Measurements from ENCODE around the gene KTI12. TPM values are rescaled to one million over a fixed set of nuclear protein-coding genes. Genes with fewer than 3 reads are reported as not detected.
"Not testable (repeated sequence)": the region's sequence is repeated elsewhere in the genome, so short reads cannot be mapped to it uniquely, and the experiment has no call there.

KTI12 gene
- total RNA-seq, 2 donors from 2014 or later, result 17.6 to 27.8 TPM

DNA sequence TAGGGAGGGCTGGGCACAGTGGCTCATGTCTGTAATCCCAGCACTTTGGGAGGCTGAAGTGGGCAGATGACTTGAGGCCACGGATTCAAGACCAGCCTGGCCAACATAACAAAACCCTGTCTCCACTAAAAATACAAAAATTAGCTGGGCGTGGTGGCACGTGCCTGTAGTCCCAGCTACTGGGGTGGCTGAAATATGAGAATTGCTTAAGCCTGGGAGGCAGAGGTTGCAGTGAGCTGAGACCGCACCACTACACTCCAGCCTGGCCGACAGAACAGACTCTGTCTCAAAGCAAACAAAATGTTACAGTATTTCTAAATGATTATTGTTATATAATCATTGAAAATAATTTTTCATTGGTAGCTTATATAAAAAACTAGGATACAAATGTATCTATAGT, 4.8 kb downstream of the KTI12 start:
- not testable (repeated sequence) for H3K36me3 Mint-ChIP-seq; H3K27me3 Mint-ChIP-seq; H3K27ac Mint-ChIP-seq; H3K9me3 Mint-ChIP-seq; ATAC-seq; H3K4me3 Mint-ChIP-seq; DNase-seq (ENCODE audit: low spot score)
- H3K4me1 Mint-ChIP-seq (ENCODE audit: low read depth in 2 of 2), result peaks cover 16 to 28% of the 10 kb centered on the region in 2 donors

DNA sequence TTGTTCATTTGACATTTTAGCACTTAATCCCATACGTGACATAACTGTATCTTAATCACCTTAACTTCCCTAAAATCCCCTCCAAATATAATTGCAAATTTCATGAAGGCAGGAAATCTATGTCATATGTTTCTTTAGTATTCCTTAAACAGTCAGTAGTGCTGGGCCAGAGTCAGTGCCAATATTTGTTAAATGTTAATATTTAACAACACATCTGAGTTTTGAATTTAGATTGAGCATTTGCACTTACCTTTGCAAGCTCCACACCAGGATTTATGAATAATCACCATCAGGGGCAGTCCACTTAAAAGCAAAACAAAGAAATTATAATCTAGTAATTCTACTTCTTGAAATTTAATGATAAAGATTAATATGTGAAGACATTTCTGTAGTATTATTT, 5.3 kb downstream of the KTI12 start:
- no peak for ATAC-seq
- no peaks in the 10 kb centered on the region for H3K9me3 Mint-ChIP-seq
- H3K27ac Mint-ChIP-seq, result no peak overlapping the region
- H3K27me3 Mint-ChIP-seq, result no peaks in the 10 kb centered on the region
- H3K4me1 Mint-ChIP-seq (ENCODE audit: low read depth in 2 of 2), result peaks cover 16 to 26% of the 10 kb centered on the region in 2 donors
- peaks cover 8% of the 10 kb centered on the region for H3K36me3 Mint-ChIP-seq
- no peak for DNase-seq (ENCODE audit: low spot score)
- no peak overlapping the region for H3K4me3 Mint-ChIP-seq

DNA sequence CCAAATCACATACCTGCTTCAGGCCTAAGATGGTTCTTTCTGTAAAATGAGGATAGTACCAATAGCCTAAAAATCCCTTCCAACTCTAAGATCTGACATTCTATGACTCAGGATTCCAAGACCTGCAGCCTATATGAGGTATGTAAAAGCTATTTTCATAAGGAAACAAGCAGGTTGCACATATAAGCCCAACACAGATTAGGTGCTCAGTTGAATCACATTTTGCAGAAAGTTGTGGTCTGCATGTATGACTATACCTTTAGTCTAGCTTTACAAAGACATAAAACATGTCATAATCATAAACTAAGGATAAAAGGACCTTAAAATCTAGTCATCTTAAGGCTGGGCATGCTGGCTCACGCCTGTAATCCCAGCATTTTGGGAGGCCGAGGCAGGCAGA, 7.3 kb downstream of the KTI12 start:
- Mint-ChIP-seq H3K27me3 (no peaks in the 10 kb centered on the region), H3K27ac (no peak overlapping the region), H3K9me3 (no peaks in the 10 kb centered on the region), H3K36me3 (peaks cover 11% of the 10 kb centered on the region), H3K4me3 (no peak overlapping the region), H3K4me1 (ENCODE audit: low read depth in 2 of 2) (peaks cover 6 to 11% of the 10 kb centered on the region in 2 donors)
- no peak for ATAC-seq
- no peak for DNase-seq (ENCODE audit: low spot score)

DNA sequence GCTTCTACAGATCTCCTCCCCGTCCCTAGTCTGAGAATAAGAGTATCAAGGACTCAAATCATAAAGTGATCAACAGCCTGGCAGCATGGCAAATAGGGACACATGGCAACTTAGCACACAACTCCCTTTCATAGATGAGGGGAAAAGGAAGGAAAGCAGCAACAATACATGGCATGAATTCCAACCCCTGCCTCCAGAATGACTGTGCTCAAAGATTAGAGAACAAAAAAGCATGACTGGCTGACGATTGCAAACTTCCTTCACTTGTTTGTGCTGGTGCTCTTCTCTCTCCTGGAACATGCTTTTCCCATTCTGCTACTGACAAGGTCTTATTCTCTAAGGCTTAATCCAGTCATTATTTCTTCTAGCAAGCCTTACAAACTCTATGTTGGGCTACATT, 11.5 kb downstream of the KTI12 start:
- no peaks in the 10 kb centered on the region for H3K27me3 Mint-ChIP-seq
- H3K4me1 Mint-ChIP-seq (ENCODE audit: low read depth in 2 of 2), result no peaks in the 10 kb centered on the region
- H3K36me3 Mint-ChIP-seq, result peaks cover 9% of the 10 kb centered on the region
- DNase-seq (ENCODE audit: low spot score) (no peak), ATAC-seq (no peak)
- H3K4me3 Mint-ChIP-seq, result no peak overlapping the region
- no peaks in the 10 kb centered on the region for H3K9me3 Mint-ChIP-seq
- no peak overlapping the region for H3K27ac Mint-ChIP-seq

DNA sequence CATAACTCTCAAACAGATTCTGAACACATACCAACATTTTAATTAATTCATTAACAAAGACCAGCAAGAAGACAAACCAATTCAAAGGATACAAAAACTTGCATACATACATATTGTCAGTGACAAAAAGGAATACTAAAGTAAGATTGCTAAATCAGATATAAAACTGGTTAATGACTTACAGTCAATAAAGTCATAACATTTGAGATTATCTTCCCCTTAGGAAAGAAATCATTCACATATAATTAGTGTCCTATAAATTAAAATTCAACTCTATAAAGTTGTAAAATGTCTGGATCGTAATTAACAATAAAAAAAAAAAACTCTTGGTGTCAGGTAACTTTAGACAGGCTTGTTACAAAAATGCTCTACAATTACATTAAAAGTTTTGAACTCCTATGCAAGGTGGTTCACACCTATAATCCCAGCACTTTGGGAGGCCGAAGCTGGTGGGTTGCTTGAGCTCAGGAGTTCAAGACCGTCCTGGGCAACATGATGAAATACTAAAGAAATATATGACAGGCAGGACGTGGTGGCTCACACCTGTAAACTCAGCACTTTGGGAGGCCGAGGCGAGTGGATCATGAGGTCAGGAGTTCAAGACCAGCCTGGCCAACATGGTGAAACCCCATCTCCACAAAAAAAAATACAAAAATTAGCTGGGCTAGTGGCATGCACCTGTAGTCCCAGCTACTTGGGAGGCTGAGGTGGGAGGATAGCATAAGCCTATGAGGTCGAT, 25.4 kb downstream of the KTI12 start:
- Mint-ChIP-seq H3K9me3 (no peaks in the 10 kb centered on the region), H3K27me3 (peaks cover 12 to 13% of the 10 kb centered on the region in 2 donors), H3K36me3 (no peaks in the 10 kb centered on the region), H3K4me3 (no peak overlapping the region), H3K27ac (no peak overlapping the region), H3K4me1 (ENCODE audit: low read depth in 2 of 2) (no peaks in the 10 kb centered on the region)
- ATAC-seq (no peak), DNase-seq (ENCODE audit: low spot score) (no peak)

DNA sequence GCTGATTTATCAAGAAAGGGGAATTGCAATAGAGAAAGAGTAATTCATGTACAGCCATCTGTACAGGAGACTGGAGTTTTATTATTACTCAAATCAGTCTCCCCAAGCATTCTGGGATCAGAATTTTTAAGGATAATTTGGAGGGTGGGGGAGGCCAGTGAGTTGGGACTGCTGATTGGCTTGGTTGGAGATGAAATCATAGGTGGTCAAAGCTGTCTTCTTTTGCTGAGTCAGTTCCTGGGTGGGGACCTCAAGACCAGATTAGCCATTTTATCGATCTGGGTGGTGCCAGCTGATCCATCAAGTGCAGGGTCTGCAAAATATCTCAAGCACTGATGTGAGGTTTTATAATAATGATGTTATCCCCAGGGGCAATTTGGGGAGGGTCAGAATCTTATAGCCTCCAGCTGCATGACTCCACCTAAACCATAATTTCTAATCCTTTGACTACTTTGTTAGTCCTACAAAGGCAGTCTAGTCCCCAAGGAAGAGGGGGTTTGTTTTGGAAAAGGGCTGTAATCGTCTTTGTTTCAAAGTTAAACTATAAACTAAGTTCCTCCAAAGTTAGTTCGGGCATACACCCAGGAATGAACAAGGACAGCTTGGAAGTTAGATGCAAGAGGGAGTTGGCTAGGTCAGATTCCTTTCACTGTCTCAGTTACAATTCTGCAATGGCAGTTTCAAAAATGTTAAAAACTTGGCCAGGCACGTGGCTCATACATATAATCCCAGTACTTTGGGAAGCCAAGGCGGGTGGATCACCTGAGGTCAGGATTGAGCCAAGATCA, 26.2 kb downstream of the KTI12 start:
- Mint-ChIP-seq H3K27ac (no peak overlapping the region), H3K4me3 (no peak overlapping the region), H3K27me3 (peaks cover 13 to 15% of the 10 kb centered on the region in 2 donors), H3K9me3 (no peaks in the 10 kb centered on the region), H3K4me1 (ENCODE audit: low read depth in 2 of 2) (no peaks in the 10 kb centered on the region), H3K36me3 (no peaks in the 10 kb centered on the region)
- no peak for ATAC-seq
- DNase-seq (ENCODE audit: low spot score), result no peak

DNA sequence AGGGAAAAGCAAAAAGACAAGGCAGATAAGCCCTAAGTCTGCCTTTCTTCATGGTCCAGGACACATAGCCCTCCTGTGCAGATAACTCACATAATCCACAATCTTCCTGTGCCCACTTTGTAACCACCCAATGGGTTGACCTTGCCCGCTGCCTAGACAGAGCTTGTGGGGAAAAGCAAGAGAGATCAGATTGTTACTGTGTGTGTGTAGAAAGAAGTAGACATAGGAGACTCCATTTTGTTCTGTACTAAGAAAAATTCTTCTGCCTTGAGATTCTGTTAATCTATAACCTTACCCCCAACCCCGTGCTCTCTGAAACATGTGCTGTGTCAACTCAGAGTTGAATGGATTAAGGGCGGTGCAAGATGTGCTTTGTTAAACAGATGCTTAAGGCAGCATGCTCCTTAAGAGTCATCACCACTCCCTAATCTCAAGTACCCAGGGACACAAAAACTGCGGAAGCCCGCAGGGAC, 27.5 kb downstream of the KTI12 start:
- H3K27me3 Mint-ChIP-seq, result peaks cover 13 to 15% of the 10 kb centered on the region in 2 donors
- not testable (repeated sequence) for DNase-seq (ENCODE audit: low spot score); H3K36me3 Mint-ChIP-seq; H3K4me3 Mint-ChIP-seq; H3K9me3 Mint-ChIP-seq; H3K27ac Mint-ChIP-seq; ATAC-seq; H3K4me1 Mint-ChIP-seq (ENCODE audit: low read depth in 2 of 2)

DNA sequence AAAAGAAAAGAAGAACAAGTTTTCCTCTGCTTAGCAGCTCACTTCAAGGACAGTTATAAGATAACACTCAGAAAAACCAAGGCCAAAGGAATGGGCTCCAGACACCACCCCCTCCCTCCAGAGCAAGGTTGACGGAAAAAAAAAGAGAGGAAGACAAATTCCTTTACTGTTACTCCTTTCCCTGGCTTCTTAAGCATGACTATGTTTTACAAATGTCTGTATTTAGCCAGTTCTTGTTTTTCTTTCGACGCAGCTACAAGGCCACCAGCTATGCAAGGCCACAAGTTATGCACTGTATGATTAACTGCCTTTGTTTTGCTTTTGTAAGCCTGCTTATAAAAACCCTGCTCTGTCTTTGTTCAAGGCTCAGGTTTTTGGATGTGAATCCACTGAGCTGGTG, 28.1 kb downstream of the KTI12 start:
- not testable (repeated sequence) for ATAC-seq; H3K4me3 Mint-ChIP-seq; DNase-seq (ENCODE audit: low spot score); H3K27ac Mint-ChIP-seq; H3K9me3 Mint-ChIP-seq; H3K4me1 Mint-ChIP-seq (ENCODE audit: low read depth in 2 of 2); H3K36me3 Mint-ChIP-seq
- H3K27me3 Mint-ChIP-seq, result peaks cover 13 to 16% of the 10 kb centered on the region in 2 donors

DNA sequence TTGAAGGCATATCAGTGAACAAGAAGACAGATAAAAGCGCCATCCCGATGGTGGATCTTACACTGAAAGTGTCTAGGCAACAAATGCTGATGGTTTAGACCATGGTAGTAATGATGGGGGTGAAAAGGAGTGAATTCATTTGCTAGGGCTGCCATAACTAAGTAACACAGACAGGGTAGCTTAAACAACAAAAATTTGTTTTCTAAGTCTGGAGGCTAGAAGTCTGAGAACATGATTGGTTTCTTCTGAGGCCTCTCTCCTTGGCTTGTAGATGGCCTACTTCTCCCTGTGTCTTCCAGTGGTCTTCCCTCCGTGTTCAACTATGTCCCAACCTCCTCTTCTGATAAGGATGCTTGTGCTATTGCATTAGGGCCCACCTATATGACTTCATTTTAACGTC, 29.7 kb downstream of the KTI12 start:
- DNase-seq (ENCODE audit: low spot score), result no peak
- no peaks in the 10 kb centered on the region for H3K4me1 Mint-ChIP-seq (ENCODE audit: low read depth in 2 of 2)
- ATAC-seq, result no peak

DNA sequence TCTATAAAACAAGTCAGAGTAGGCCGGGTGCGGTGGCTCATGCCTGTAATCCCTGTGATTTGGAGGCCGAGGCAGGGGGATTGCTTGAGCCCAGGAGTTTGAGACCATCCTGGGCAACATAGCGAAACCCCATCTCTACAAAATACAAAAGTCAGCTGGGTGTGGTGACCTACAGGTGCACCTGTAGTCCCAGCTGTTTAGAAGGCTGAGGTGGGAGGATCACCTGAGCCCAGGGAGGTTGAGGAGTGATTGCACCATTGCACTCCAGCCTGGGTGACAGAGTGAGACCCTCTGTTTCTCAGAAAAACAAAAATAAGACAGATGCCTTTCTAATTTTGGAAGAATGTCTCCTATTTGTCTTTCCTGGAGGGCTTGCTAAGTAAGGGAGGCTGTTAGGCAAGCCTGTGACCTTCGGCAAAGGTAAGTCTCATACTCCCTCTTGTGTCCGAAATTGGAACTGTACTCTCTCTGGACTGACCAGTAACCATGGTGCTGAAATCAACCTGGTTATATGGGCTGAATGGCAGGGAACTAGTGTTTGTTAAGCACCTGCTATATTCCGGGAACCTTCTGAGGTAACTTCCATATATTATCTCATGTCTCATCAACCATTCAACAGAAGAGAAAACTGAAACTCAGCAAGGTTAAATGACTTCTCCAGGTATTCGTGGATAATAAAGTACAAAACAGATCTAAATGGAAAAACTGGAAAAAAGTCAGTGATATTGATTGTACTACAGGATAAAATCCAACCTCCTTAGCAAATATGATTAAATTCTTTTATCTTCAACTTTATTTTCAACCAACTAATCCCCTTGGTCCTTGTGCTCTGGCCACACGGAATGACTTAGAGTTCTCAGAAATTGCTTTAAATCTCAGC, 31.3 kb downstream of the KTI12 start:
- H3K36me3 Mint-ChIP-seq, result no peaks in the 10 kb centered on the region
- DNase-seq (ENCODE audit: low spot score), result peak; percentile 67
- no peak overlapping the region for H3K4me3 Mint-ChIP-seq
- H3K9me3 Mint-ChIP-seq, result no peaks in the 10 kb centered on the region
- peaks cover 20 to 26% of the 10 kb centered on the region in 2 donors for H3K27me3 Mint-ChIP-seq
- no peak overlapping the region for H3K27ac Mint-ChIP-seq
- no peaks in the 10 kb centered on the region for H3K4me1 Mint-ChIP-seq (ENCODE audit: low read depth in 2 of 2)
- peak; percentile 83 to 86 for ATAC-seq

More for the DNA sequence above, 29.7 kb downstream of the KTI12 start:
- Mint-ChIP-seq H3K27ac (no peak overlapping the region), H3K27me3 (peaks cover 16 to 19% of the 10 kb centered on the region in 2 donors), H3K9me3 (no peaks in the 10 kb centered on the region), H3K36me3 (no peaks in the 10 kb centered on the region), H3K4me3 (no peak overlapping the region)

DNA sequence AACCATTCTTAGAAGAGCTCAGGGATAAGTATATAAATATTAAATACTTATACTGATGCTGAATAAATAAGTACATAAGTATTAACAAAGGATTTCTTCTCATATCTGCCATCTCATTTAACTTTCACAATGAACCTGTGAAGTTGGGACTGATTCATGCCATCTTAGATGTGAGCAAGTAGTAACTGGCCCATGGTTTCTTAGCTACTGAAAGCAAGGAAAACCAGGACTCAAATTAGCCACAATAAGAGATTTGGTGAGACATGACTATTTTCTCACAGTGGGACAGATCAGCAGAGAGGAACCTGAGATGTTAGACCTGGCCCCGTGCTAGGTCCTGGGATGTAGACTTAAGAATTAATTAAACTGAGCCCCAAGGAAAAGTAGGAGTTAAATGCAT, 34.9 kb downstream of the KTI12 start:
- ATAC-seq (no peak), DNase-seq (ENCODE audit: low spot score) (no peak)
- Mint-ChIP-seq H3K4me1 (ENCODE audit: low read depth in 2 of 2) (no peaks in the 10 kb centered on the region), H3K4me3 (no peak overlapping the region), H3K9me3 (no peaks in the 10 kb centered on the region), H3K27ac (no peak overlapping the region), H3K27me3 (peaks cover 23 to 29% of the 10 kb centered on the region in 2 donors), H3K36me3 (no peaks in the 10 kb centered on the region)

DNA sequence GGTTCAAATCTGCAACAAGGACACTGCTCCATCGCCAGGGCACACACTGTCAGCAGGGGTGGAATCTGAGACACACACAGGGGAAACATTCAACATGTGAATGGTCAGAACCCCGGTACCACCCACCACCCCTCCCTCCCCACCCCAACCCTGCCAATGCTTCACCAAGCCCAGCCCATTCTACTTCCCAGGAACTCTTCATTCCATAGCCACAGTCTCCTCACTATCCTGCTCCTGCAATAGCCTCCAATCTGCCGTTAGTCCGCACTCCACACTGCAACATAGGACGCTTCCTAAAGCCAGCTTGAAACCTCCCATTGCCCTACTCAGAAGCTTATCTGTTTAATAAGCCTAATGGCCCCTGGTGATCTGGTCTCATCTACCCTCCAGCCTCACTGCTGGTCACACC, 35.6 kb downstream of the KTI12 start:
- ATAC-seq (no peak), DNase-seq (ENCODE audit: low spot score) (no peak)
- Mint-ChIP-seq H3K4me3 (no peak overlapping the region), H3K36me3 (no peaks in the 10 kb centered on the region), H3K27ac (no peak overlapping the region), H3K27me3 (peaks cover 26 to 33% of the 10 kb centered on the region in 2 donors), H3K9me3 (no peaks in the 10 kb centered on the region), H3K4me1 (ENCODE audit: low read depth in 2 of 2) (no peaks in the 10 kb centered on the region)

DNA sequence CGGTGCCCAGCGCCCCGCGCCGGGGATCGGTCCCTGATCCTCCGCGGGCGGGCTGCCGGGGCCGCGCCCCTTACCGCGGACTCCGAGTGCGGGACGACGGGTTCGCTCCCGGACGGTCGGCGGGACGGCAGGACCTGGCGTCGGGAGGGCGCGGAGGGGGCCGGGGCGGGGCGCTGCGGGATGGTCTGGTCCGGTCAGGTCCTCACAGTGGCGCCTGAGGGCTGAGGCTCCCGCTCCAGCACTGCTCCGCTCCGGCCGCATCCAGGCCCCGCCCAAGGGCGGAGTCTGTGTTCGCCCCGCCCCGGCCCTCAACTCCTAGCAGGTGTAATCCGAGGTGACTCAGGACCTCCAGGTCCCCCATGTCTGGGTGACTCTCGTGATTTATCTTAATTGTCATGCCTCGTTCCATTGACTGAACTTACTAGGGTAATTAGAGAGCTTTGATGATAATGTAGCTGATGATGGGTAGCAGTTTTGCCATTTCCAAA, 43.1 kb downstream of the KTI12 start, which contains the start of gene RAB3B:
RAB3B (minus strand) TSS at position 223 of the 488 bp plus-strand sequence. CDS start 13,583 bp downstream, outside the sequence.
- DNase-seq (ENCODE audit: low spot score), result peak; percentile 75
- peaks cover 38 to 56% of the 10 kb centered on the region in 2 donors for H3K27me3 Mint-ChIP-seq
- no peaks in the 10 kb centered on the region for H3K9me3 Mint-ChIP-seq
- peaks cover 10 to 16% of the 10 kb centered on the region in 2 donors for H3K4me1 Mint-ChIP-seq (ENCODE audit: low read depth in 2 of 2)
- peak within 1 kb of the TSS; percentile 83 for H3K4me3 Mint-ChIP-seq
- peak; percentile 91 to 92 for ATAC-seq
- H3K27ac Mint-ChIP-seq, result no peak within 1 kb of the TSS
- peaks cover 7% of the 10 kb centered on the region for H3K36me3 Mint-ChIP-seq

Data from natural killer cell treated with Interleukin-12 subunit alpha and Interleukin-12 subunit beta and Interleukin-15 and Interleukin-18, amount 100 ng/mL, for 72 hours (primary cell).